ENCODE measurements around the gene TNS4.

Gene TNS4

GRCh38 chr17:40516581-40517285, 15.3 kb upstream of the TNS4 start:
- DNase-seq, result no peak

GRCh38 chr17:40515491-40516041, 14.1 kb upstream of the TNS4 start:
- no peak for DNase-seq

GRCh38 chr17:40515011-40515410, 13.6 kb upstream of the TNS4 start:
- DNase-seq, result no peak

GRCh38 chr17:40514013-40514875, 12.8 kb upstream of the TNS4 start:
- DNase-seq, result no peak

GRCh38 chr17:40511667-40512220, 10.3 kb upstream of the TNS4 start:
- DNase-seq, result no peak

- no peak for DNase-seq
Measured at GRCh38 chr17:40511136-40511535, 9.7 kb upstream of the TNS4 start.

- no peak for DNase-seq
Measured at GRCh38 chr17:40510328-40510648, 8.9 kb upstream of the TNS4 start.

GRCh38 chr17:40509626-40510327, 8.4 kb upstream of the TNS4 start:
- no peak for DNase-seq

GRCh38 chr17:40506786-40507185, 5.4 kb upstream of the TNS4 start:
- DNase-seq, result no peak

GRCh38 chr17:40503154-40503553, 1.7 kb upstream of the TNS4 start:
- DNase-seq, result no peak

- DNase-seq, result no peak
Measured at GRCh38 chr17:40502716-40503115, 1.3 kb upstream of the TNS4 start.

- DNase-seq, result no peak
Measured at GRCh38 chr17:40500709-40501108, 714 bp downstream of the TNS4 start.

GRCh38 chr17:40500190-40500589, 1.2 kb downstream of the TNS4 start:
- DNase-seq, result no peak

- no peak for DNase-seq
Measured at GRCh38 chr17:40499551-40500189, 1.8 kb downstream of the TNS4 start.

GRCh38 chr17:40498281-40499084, 2.9 kb downstream of the TNS4 start:
- no peak for DNase-seq

- no peak for DNase-seq
Measured at GRCh38 chr17:40497695-40498094, 3.7 kb downstream of the TNS4 start.

GRCh38 chr17:40496634-40497420, 4.6 kb downstream of the TNS4 start:
- DNase-seq, result no peak

GRCh38 chr17:40496170-40496569, 5.3 kb downstream of the TNS4 start:
- DNase-seq, result no peak

- DNase-seq, result no peak
Measured at GRCh38 chr17:40495140-40495539, 6.3 kb downstream of the TNS4 start.

- no peak for DNase-seq
Measured at GRCh38 chr17:40493697-40494096, 7.7 kb downstream of the TNS4 start.

GRCh38 chr17:40491486-40491885, 9.9 kb downstream of the TNS4 start:
- DNase-seq, result no peak

All from NCI-H2081 treated with DMSO at 0.1 percent for 48 hours (cell line).